Caco-2 (cell line): Measurements from ENCODE around the gene MCM8. TPM values are rescaled to one million over a fixed set of nuclear protein-coding genes. Genes with fewer than 3 reads are reported as not detected.

Experiments used
- BruUV-seq: library from RNA; stranded (reverse); fragments of 400-500 nt; replicated peaks from 2 replicates; lab custom pipeline; 2021; lab: Mats Ljungman, UMichigan
- CTCF ChIA-PET: fragments of 300-600 bp; sonication (Branson Sonifier 250); formaldehyde crosslinking; loops from one replicate; lab custom pipeline; 2022; ENCODE audit warnings: antibody characterized with exemption; lab: Charles Lee
- POLR2A ChIA-PET: fragments of 300-600 bp; sonication (Branson Sonifier 250); formaldehyde crosslinking; loops from one replicate; lab custom pipeline; 2022; ENCODE audit warnings: antibody characterized with exemption; lab: Charles Lee
- DNase-seq, 2 experiments: peaks; one replicate each; pipeline versions ENCODE4 v3.0.0 to v3.0.0-alpha.2; 2020 to 2022
- H3K27me3 ChIP-seq: replicated peaks from 2 replicates; pipeline ENCODE4 v1.6.0; 2011; ENCODE audit warnings: low read length; ENCODE audit not compliant: control insufficient read depth, insufficient read depth
- H3K36me3 ChIP-seq: 2 replicates; pipeline ENCODE4 v1.5.1; 2011; ENCODE audit warnings: low read length; ENCODE audit not compliant: control insufficient read depth, insufficient read depth
- H3K4me1 ChIP-seq: fragments of 250-450 bp; sonication (Bioruptor Pico); 2 replicates; pipeline ENCODE4 v1.5.1; 2020; ENCODE audit warnings: mild to moderate bottlenecking
- H3K4me3 ChIP-seq: 2 replicates; pipeline ENCODE4 v1.5.1; 2011; ENCODE audit warnings: low read depth, mild to moderate bottlenecking, control low read depth, low read length
- H3K9me3 ChIP-seq: fragments of 250-450 bp; sonication (Bioruptor Pico); 2 replicates; pipeline ENCODE4 v1.5.1; 2020; ENCODE audit warnings: mild to moderate bottlenecking, moderate library complexity
- H3K27ac Mint-ChIP-seq: one replicate; pipeline ENCODE4 v1.8.0; 2022; ENCODE audit warnings: mixed read lengths; ENCODE audit not compliant: unreplicated experiment
- H3K27me3 Mint-ChIP-seq: one replicate; pipeline ENCODE4 v1.8.0; 2022; ENCODE audit warnings: mixed read lengths; ENCODE audit not compliant: insufficient read depth, unreplicated experiment
- H3K36me3 Mint-ChIP-seq: one replicate; pipeline ENCODE4 v1.8.0; 2022; ENCODE audit warnings: mild to moderate bottlenecking, mixed read lengths; ENCODE audit not compliant: insufficient read depth, unreplicated experiment
- H3K4me1 Mint-ChIP-seq: one replicate; pipeline ENCODE4 v1.8.0; 2022; ENCODE audit warnings: low read depth, mixed read lengths; ENCODE audit not compliant: unreplicated experiment
- H3K4me3 Mint-ChIP-seq: one replicate; pipeline ENCODE4 v1.8.0; 2022; ENCODE audit warnings: mild to moderate bottlenecking, moderate library complexity, mixed read lengths; ENCODE audit not compliant: unreplicated experiment
- H3K9me3 Mint-ChIP-seq: one replicate; pipeline ENCODE4 v1.8.0; 2022; ENCODE audit warnings: mixed read lengths; ENCODE audit not compliant: unreplicated experiment
- intact Hi-C: fragments of 100-400 bp; cut with micrococcal nuclease; formaldehyde crosslinking; loops from one replicate; pipeline ENCODE4 v1.10.0; 2022; ENCODE audit not compliant: unreplicated experiment
- total RNA-seq: library from RNA; stranded (reverse); gene quantifications from 2 replicates; pipeline ENCODE4 v1.2.3, GENCODE V29; 2022
- TF ChIP-seq, protein P1 (sequence below), 2 experiments: fragments of 200-600 bp in 1 of 2; IDR thresholded peaks; 1 replicate in 1 of 2; 2 replicates in 1 of 2; pipeline versions ENCODE4 v1.5.1 to v1.8.0; 2011 to 2022; ENCODE audit warnings: antibody characterized with exemption in 1 of 2, control low read depth in 1 of 2, inconsistent platforms in 1 of 2, low read depth in 1 of 2, low read length in 1 of 2, mild to moderate bottlenecking in 1 of 2, moderate library complexity in 1 of 2; ENCODE audit not compliant: insufficient read depth in 1 of 2, severe bottlenecking in 1 of 2, unreplicated experiment in 1 of 2

MCM8 gene
- total RNA-seq, 1 experiment from 2014 or later, result 38.4 TPM

DNA sequence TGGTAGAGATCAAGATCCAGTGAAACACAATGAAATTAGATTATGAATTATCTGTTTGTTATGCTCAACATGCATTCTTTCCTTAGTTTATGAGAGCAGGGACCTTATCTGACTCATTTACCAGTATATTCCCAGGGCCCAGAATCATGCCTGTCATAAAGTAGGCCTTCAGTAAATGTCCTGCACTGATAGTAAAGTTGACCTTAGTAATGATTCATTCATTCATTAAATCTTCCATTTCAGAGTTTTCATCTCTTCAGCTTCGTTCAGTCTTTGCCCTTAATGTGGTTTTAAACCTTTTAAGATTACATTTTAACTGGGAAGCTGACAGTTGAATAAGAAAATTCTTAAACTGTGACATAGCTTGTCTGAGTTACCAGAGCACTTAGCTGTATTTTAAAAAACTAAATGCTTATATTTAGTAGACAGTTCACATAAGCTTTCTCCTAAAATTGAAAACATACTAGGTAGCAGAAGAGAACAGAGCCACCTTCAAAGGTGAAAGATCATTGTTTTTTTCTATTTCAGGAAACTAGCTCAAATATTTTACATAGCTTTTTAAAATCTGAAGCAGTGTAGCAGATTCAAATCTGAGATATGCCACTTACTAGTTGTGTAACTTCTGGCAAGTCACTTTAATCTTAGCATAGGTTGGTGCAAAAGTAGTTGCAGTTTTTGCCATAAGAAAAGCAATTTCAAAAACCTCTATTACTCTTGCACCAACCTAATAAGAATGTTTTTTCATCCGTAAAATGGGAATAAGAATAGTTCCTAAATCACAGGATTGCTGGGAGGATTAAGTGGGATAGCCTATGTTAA is 41.4 kb downstream of the MCM8 start:
- Mint-ChIP-seq H3K27me3 (no peaks in the 10 kb centered on the region), H3K36me3 (peaks cover 55% of the 10 kb centered on the region), H3K4me1 (no peaks in the 10 kb centered on the region), H3K27ac (peak overlapping the region; percentile 0), H3K9me3 (no peaks in the 10 kb centered on the region), H3K4me3 (no peak overlapping the region)
- intact Hi-C loops, result no loop called here
- CTCF ChIA-PET, result interaction anchor here (1.0 kb wide), 1 partner anchor 463 kb away, joined by 3 read pairs; no protein-coding TSS in a partner anchor
- TF ChIP-seq, protein P1, sequence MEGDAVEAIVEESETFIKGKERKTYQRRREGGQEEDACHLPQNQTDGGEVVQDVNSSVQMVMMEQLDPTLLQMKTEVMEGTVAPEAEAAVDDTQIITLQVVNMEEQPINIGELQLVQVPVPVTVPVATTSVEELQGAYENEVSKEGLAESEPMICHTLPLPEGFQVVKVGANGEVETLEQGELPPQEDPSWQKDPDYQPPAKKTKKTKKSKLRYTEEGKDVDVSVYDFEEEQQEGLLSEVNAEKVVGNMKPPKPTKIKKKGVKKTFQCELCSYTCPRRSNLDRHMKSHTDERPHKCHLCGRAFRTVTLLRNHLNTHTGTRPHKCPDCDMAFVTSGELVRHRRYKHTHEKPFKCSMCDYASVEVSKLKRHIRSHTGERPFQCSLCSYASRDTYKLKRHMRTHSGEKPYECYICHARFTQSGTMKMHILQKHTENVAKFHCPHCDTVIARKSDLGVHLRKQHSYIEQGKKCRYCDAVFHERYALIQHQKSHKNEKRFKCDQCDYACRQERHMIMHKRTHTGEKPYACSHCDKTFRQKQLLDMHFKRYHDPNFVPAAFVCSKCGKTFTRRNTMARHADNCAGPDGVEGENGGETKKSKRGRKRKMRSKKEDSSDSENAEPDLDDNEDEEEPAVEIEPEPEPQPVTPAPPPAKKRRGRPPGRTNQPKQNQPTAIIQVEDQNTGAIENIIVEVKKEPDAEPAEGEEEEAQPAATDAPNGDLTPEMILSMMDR (IDR thresholded peaks at IDR 0.05; ENCODE audit: insufficient read depth in 1 of 2, low read depth in 1 of 2, low read length in 1 of 2, severe bottlenecking in 1 of 2, unreplicated experiment in 1 of 2), result no peak
- POLR2A ChIA-PET, result no interaction called here
- no TSS peak for BruUV-seq
- Histone ChIP-seq H3K36me3 (peaks cover 2% of the 10 kb centered on the region; the same call in 1 of the 2 replicates), H3K9me3 (no peaks in the 10 kb centered on the region), H3K27me3 (no peaks in the 10 kb centered on the region), H3K4me3 (no peak overlapping the region), H3K4me1 (peaks cover 13% of the 10 kb centered on the region)
- no peak for DNase-seq

DNA sequence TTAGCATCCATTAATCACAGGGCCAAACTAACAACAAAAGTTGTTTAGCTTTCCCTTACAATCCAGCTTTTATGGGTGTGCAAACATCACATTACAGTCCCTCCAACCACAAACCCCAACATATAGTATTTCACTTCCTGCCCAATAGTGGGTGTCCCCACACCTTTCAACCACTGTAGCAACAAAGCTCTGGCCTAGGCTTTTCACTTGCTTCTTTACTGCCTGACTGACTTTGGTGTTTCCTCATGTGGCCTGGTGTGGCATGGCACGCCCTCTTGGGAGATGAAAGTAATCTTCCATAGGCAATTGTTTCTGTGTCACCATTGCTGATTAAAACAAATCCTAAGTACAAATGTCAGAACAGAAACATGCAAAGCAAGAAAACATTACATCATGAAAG is 46.3 kb downstream of the MCM8 start:
- peak in 1 of 2 experiments; percentile 42 for DNase-seq
- Histone ChIP-seq H3K9me3 (no peaks in the 10 kb centered on the region), H3K27me3 (no peaks in the 10 kb centered on the region), H3K4me1 (peaks cover 2% of the 10 kb centered on the region), H3K36me3 (peaks cover 2% of the 10 kb centered on the region; the same call in 1 of the 2 replicates), H3K4me3 (no peak overlapping the region)
- BruUV-seq, result no TSS peak
- no peak overlapping the region for H3K27ac Mint-ChIP-seq
- intact Hi-C loops, result no loop called here
- H3K27me3 Mint-ChIP-seq, result no peaks in the 10 kb centered on the region
- ChIA-PET POLR2A (no interaction called here), CTCF (no interaction called here)
- no peaks in the 10 kb centered on the region for H3K9me3 Mint-ChIP-seq
- peaks cover 35% of the 10 kb centered on the region for H3K36me3 Mint-ChIP-seq
- TF ChIP-seq, protein P1 (IDR thresholded peaks at IDR 0.05; ENCODE audit: insufficient read depth in 1 of 2, low read depth in 1 of 2, low read length in 1 of 2, severe bottlenecking in 1 of 2, unreplicated experiment in 1 of 2), result no peak
- H3K4me1 Mint-ChIP-seq, result no peaks in the 10 kb centered on the region
- no peak overlapping the region for H3K4me3 Mint-ChIP-seq

DNA sequence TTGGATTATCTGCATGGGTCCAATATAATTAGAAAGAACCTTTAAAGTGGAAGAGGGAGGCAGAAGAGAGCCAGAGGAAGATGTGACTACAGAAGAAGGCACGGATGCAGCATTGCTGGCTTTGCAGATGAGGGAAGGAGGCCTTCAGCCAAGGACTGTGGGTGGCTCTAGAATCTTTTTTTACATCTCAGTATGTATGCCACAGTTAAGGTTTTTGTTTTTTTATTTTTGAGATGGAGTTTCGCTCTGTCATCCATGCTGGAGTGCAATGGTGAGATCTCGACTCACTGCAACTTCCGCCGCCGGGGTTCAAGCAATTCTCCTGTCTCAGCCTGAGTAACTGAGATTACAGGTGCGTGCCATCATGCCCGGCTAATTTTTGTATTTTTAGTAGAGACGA is 49.3 kb downstream of the MCM8 start:
- TF ChIP-seq, protein P1 (IDR thresholded peaks at IDR 0.05; ENCODE audit: insufficient read depth in 1 of 2, low read depth in 1 of 2, low read length in 1 of 2, severe bottlenecking in 1 of 2, unreplicated experiment in 1 of 2), result no peak
- no peaks in the 10 kb centered on the region for H3K27me3 Mint-ChIP-seq
- ChIA-PET CTCF (no interaction called here), POLR2A (no interaction called here)
- H3K9me3 Mint-ChIP-seq, result no peaks in the 10 kb centered on the region
- H3K4me3 ChIP-seq, result no peak overlapping the region
- H3K4me3 Mint-ChIP-seq, result no peak overlapping the region
- no peaks in the 10 kb centered on the region for H3K9me3 ChIP-seq
- H3K36me3 Mint-ChIP-seq, result peaks cover 28% of the 10 kb centered on the region
- intact Hi-C loops, result no loop called here
- no peak for DNase-seq
- no TSS peak for BruUV-seq
- no peaks in the 10 kb centered on the region for H3K4me1 Mint-ChIP-seq
- H3K27ac Mint-ChIP-seq, result no peak overlapping the region
- H3K4me1 ChIP-seq, result no peaks in the 10 kb centered on the region
- no peaks in the 10 kb centered on the region for H3K27me3 ChIP-seq
- peaks cover 2% of the 10 kb centered on the region; the same call in 1 of the 2 replicates for H3K36me3 ChIP-seq
